HG03064 (cell line): ENCODE measurements around the gene TMTC2.
"Not testable (repeated sequence)": the region's sequence is repeated elsewhere in the genome, so short reads cannot be mapped to it uniquely, and the experiment has no call there.

Experiments
- ATAC-seq: cut with Tn5 transposase; IDR thresholded peaks from one replicate; pipeline ENCODE4 v1.9.1; 2021; ENCODE audit warnings: low read depth; ENCODE audit not compliant: unreplicated experiment

Gene TMTC2

DNA sequence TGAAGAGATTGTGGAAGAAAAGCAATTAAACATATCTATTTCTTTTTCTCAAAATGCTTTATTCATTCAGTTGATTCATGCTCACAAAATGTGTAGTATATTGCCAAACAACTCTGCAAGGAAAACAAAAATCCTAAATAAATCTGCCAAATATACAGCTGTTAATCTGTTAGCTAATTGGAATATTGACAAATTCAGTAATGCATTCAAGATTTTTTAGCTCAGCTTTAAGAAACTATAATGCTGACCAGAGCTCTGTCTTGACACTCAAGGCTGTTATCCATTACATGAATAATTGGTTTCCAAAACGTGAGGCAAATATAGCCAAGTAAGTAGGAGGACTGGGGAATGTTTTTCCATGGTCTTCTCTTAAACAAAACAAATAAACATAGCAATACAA, 146.8 kb downstream of the TMTC2 start:
- no peak for ATAC-seq

DNA sequence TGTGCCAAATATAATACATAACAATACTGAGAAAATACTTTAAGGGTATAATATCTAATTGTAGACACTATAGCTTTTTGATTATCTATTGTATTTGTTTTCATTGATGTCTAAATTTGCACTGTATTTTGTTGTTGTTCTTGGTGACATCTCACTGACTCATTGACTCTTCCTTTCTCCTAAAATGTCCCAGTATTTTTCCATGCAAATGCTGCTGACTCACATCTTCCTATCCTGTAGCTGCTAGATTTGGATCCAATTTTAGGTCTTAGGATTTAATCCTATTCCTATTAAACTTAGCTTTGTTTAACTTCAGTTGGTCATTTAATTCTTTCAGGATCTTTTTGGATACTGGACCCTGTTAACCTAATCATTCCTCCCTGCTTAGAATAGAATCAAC, 148.5 kb downstream of the TMTC2 start:
- ATAC-seq, result no peak

DNA sequence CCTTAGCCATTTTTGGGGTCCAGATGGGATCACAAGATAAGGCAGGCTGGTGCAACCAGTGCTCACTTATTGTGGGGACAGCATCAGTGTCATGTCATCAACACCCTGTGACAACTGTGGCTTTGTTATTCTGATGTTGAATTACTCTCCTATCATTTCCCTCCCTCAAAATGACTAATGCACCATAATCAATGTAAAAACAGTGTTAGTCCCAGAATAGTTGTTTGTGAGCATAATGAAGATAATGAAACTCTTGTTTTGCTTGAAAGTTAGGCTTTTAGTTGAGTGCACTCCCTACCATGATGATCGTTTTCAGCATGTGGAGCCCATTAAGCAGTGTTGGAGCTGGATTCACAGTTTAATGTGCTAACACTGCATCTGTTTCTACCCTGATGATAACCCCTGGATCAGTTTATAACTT, 151.4 kb downstream of the TMTC2 start:
- ATAC-seq, result no peak

DNA sequence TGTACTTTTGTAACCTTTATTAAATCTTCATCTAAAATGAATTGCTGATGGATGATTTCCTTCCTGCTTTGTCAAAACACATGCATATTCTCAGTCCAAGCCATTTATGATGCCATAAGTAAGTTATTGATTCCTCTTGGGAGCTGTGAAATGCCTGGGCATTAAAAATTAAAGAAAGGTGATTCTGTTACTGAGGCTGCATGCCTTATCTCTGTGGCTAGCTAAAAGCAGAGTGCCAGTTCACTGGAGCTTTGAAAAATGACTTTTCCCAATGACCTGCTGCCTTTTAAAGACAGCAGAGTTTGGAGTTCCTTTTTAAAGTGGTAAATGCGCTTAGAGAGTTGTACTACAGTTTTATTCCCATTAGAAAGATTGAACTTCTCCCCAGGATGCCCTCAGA, 152.1 kb downstream of the TMTC2 start:
- no peak for ATAC-seq

DNA sequence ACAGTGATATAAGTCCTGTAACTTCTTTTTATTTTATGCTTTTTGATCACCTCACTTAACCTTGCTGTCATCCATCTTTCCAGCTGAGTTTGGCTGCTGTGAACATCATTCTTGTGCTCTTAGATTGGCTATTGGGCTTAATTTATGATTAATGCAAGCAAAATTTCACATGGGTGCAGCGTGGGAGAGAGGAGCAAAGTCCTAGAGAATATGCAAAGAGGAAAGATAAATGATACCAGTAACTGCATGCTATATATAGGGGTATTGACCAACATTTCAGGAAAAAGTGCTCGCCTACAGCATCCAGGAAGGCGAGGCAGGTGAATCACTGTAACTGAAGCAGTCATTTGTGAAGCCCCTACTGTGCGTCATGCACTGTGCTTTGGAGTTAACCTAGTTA, 153.1 kb downstream of the TMTC2 start:
- ATAC-seq, result no peak

DNA sequence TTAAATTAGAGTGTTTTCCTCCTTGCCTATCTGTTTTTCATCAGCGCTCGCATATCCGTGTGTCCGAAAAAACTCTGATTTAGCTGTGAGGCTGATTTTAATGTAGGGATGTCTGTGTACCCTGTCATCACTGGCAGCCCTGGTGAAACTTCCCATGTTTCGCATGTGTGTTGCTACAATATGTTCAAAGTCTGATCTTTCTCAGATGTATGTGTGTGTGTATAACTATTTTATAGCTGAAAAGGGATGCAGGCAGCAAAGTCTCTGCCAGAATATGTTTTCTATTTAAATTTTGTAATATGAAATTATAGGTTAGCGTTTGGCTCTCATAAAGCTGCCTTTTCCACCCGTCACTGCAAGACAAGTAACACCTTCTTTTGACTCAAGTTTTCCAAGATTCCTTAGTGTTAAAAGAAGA, 154.8 kb downstream of the TMTC2 start:
- no peak for ATAC-seq

DNA sequence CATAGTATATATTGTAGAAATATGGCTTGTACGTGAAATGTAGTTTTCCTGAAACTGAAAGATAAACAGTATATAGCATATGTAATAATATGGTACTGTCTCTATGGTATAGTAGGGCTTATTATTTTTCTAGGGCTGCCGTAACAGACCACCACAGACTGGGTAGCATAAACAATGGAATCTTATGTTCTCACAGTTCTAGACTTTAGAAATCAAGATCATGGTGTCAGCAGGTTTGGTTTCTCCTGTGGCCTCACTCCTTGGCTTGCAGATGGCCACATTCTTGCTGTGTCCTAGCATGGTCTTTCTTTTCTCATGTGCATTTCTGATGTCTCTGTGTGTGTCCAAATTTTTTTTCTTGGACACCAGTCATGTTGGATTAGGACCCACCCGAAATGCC, 155.8 kb downstream of the TMTC2 start:
- ATAC-seq, result no peak

DNA sequence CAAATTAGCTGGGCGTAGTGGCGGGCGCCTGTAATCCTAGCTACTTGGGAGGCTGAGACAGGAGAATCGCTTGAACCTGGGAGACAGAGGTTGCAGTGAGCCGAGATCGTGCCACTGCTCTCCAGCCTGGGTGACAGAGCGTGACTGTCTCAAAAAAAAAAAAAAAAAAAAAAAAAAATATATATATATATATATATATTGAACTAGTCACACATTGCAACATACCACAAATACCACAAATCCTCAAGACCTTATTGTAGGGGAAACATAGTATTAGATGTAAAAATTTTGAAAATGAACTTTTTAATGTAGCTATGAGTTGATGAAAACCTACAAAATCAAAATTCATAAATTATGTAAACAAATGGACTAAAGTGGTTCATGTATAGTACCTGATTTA, 158.4 kb downstream of the TMTC2 start:
- not testable (repeated sequence) for ATAC-seq

DNA sequence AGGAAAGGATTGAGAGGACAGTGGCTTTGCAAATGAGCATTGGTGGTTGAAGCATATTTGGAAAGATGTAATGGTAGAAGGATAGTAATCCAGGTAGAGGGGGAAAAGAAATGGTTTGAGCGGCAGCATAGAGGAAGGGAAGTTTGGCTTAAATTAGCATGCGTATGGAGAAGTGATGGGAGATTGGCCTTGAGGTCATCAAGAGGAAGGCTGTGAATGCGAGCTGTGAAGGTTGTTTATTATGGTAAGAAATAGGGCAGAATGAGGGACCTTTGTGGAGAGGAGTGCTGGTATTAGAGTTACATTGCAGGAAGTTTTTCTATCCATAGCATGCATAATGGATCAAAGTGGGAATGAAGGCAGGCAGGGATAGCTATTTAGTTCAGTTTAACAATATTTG, 162.1 kb downstream of the TMTC2 start:
- no peak for ATAC-seq

DNA sequence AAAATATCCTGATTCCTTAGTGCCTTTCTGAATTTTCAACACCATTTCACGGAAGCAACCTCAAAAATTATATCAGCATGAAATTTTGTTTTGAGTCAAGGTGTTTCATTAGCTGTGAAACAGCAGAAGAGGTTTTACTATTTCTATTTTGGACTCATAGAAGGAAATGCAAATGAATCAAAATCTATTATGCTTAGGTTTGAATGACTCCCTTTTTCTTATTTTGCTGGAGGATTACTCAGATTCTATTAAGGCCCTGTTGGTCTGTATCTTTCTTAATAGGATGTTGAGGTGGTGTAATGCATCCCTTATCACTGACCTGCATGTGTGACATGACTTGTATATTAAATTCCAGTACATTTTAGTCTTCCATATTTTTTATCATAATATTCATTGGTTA, 165.8 kb downstream of the TMTC2 start:
- no peak for ATAC-seq

DNA sequence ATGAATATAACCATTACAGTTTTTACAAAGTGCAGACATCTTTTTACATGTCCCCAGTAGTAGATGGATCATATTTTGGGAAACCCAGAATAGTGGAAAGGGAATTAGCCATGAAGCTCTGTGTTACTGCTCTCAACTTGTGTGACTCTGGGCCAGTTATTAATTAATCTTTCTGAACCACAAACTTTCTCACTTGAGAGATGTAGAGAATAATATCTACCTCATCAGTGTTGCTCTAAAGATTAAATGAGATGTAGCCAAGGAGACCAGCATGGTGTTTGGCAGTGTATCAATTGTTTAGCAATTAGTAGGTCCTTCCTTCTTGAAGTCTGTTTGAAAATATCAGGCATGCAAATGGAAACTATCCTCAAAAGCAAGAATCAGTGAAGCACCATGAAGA, 169.2 kb downstream of the TMTC2 start:
- peak; percentile 79 for ATAC-seq

DNA sequence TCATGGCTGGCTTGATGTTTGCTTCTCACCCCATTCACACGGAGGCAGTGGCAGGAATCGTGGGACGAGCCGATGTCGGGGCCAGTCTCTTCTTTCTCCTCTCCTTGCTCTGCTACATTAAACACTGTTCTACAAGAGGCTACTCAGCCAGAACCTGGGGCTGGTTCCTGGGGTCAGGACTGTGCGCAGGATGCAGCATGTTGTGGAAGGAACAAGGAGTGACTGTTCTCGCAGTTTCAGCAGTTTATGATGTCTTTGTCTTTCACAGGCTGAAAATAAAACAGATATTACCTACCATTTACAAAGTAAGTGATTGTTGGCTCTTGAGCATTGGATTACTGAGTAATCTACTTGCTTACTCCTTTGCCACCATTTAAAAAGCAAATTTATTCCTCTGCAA, 170.6 kb downstream of the TMTC2 start:
- no peak for ATAC-seq

DNA sequence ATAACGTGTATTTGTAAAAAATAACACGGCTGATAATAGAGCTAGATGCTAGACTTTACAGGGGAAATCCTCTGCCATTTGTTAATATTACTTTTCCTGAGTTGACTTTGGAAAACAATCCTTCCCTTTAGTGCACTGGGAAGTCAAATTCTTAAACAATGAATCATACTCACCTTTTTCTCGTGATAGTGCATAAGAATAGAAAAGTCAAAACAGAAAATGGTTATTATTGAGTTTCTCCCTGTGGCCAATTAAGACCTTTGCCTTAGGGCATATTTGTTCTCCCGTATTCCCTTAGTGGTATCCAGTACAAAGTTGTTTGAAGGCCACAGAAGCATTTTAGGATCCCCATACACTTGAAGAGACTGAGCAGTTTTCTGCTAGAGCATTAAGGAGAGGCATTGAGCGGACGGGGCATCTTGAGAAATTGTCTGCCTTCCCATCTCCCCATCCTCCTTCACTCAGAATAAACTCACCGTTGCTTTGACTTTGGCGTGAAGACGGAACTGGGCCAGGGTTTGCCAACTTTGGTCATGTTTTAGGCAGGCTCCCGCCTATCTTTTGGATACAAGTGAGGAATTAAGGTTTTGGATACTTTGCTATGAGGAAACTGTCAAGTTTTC, 171.3 kb downstream of the TMTC2 start:
- no peak for ATAC-seq

DNA sequence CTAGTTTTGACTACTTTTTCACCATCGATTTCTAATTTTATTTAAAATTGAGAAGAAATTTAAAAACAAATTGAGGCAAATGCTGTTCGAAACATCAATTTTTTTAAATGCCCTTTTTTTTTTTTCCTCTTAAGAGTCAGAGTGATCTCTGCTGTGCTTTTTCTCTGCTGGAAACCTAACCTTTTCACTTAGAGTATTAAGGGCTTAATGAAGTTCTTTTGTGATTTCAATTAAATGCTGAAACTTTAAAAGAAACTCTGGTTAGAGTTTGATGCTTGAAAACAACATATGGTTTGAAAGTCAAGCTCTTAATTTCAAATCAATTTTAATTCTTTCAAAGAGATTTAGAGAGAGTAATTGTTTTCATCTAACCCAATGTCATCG, 171.8 kb downstream of the TMTC2 start:
- no peak for ATAC-seq

DNA sequence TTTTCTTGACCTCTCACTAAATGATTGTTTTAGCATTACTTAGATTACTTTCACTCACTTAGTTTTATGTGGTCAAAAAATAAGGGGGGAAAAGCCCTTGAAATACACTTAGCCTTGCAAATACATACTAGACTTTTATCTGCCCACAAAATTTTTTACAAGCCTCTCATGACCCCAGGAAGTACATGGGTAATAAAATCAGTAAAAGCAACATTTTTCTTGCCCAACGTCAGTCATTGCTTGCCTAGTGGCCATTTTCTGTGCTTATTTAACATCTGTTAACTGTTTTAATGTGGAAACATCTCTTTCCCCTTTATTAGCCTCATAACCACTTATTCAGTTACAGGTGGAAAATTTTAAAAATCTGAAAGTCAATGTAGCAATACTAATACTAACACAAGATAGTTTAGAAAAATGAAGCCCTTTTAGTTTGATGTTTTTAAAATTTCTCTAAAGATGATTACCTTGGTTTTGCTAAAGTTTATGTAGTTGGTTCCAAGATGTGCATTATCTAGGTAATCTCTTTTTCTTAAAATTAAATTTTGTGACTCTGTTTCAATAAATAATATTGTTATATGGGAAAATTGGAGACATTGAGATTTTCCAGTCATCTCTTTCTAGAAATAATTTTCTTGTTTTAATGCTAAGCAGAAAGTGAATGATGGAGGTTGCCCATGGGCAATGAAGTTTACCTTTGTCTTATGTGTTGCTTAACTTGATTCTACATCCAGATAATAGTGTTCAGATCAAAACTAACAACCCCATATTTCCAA, 175.5 kb downstream of the TMTC2 start:
- ATAC-seq, result no peak

DNA sequence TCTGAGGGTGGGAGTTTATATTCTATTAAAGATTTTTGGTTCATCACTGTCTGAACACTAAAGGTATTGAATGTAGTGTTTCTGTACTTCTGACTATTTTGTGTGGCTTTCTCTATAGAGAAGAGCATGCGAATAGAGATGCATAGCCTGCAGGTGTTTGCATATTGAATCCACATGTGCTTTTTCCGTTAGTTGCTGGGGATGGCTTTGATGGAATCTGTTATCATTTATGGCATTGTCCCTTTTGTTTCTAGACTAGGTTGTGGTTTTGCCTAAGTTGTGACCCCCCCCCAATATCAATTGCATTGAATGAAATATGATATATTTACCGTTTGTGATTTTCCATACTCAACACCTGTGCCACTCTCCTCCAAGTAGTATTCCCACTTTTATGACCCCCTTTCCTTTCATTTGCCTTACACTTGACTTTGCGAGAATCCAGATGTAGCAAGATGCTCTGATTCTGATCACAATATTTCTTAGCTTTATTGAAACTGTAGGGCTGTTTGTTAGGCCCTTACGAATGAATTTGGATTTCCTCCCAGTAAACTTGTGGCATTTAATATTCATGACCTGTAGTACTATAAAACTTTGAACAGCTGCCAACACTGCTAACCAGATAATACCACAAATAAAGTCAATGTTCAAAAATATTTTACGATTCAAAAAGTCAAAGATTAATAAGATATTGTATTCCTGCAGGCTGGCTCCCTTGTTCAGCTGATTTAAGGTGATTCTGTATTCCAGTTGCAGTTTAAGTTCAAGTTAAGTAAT, 176.4 kb downstream of the TMTC2 start:
- no peak for ATAC-seq

DNA sequence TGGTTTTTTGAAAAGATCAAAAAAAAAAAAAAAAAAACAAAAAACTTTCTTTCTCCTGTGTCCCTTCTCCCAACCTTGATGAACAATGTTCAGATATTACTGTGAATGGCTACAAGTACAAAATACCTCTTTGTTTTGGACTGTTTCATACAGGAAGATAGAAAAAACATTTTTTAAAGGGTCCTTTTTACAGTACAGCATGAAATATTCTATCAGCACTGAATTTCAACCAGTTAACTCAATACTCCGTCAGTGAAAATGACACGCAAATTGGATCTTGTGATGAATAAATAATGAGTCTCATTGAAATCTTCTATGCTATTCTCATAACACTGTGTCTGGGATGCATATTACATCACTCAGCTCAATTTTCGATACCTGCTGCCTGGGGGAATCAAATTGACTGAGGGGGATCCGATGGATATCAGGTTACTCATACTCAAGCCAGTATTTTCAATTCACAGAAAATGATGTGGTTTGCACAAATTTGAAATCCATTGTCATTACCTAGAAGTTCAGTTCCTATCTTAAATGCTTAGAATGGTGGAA, 179.6 kb downstream of the TMTC2 start:
- no peak for ATAC-seq

DNA sequence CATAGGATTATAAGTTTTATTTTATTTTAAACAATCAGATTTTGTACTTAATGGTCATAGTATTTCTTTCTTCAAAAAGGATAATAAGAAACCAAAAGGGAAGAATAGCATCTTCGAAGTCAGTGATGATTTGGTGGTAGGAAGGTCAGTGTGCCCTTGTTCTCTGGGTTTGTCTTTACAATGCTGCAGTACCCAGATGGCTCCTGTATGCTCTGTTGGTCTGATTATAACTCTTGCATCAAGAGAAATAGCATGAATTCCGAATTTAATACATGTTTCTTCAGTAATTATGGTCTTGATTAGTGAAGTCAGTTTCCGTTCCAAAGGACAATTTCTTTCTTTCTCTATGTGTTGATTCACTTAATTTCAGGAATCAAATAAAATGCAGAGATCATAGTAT, 180.2 kb downstream of the TMTC2 start:
- ATAC-seq, result no peak

DNA sequence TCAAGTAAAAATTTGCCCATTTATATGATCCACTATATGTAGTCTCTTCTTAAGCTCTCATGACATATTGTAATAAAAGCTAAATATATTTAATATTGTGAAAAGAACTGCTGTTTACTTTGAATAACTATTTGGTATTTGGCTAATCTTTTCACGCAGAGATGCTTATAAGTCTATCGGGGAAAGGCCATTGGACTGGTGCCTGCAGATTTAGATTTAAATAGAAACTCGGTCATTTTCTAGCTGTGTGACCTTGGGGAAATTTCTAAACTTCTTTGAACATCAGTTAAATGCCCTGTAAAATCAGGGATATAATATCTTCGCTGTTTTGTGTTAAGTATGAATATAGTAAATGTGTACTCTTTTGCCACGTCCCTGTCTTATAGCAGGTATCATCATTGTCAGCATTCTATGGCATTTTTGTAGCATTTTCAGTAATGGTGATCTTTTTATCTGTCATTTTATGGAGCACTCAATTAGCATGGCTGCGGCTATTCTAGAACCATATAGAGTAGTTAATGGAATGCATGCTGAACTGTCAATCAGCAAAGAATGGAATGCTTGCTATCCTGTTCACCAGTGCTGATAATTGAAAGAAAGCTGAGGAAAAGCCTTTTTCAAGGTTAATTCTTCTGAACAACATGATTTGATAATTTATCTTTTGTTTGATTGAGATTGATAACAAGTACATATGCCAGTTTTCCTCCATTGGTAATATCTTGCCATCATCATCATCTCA, 181.2 kb downstream of the TMTC2 start:
- ATAC-seq, result no peak

DNA sequence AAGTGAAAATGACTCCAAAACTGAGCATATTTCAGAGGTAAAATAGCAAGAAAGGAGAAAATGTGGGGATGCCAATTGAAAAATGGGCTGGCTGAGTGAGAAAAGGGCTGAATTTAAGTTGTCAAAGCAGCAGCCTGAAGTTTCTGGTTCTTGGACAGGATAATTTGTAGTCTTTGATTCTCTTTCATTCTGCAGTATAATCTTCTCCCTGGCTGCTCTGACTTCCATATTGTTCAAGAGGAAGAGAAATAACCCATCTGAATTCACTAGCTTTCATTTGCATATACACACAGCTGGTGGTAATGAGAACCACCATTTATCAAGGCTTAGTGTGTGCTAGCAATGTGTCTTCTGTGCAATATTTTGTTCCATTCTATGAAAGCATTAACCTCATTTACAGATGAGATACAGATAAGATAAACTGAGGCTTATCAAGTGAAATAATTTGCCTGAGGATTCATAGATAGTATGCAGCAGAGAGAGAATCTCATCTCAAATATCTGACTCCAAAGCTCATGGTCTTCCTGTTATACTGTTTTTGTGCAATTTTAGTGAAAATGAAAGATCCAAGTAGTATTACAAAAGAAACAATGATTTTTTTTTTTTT, 184.2 kb downstream of the TMTC2 start:
- no peak for ATAC-seq
